HepG2 (cell line): Measurements from ENCODE around the gene MND1.

Experiments used
- EP300 ChIP-seq, 3 experiments: sonication (generic) in 1 of 3; formaldehyde crosslinking in 1 of 3; IDR thresholded peaks; 2 replicates each; pipeline versions ENCODE4 v1.5.1 to v1.6.1; 2011 to 2020; ENCODE audit warnings: low read depth in 2 of 3, low read length in 2 of 3, borderline replicate concordance in 1 of 3, improper control_type of control experiment in 1 of 3, mild to moderate bottlenecking in 1 of 3, missing genetic modification reagents in 1 of 3, moderate library complexity in 1 of 3
- FOXM1 ChIP-seq: sonication (generic); formaldehyde crosslinking; IDR thresholded peaks from 2 replicates; pipeline ENCODE4 v1.5.0; 2020; ENCODE audit warnings: missing genetic modification reagents
- IRF2 ChIP-seq: IDR thresholded peaks from 2 replicates; pipeline ENCODE4 v1.6.1; 2018; ENCODE audit warnings: missing genetic modification reagents, missing compliant biosample characterization
- NFE2L1 ChIP-seq: sonication (generic); formaldehyde crosslinking; IDR thresholded peaks from 2 replicates; pipeline ENCODE4 v1.4.0; 2020; ENCODE audit warnings: missing genetic modification reagents, mild to moderate bottlenecking, borderline replicate concordance
- NPAS2 ChIP-seq: sonication (generic); formaldehyde crosslinking; IDR thresholded peaks from 2 replicates; pipeline ENCODE4 v1.8.0; 2022; ENCODE audit warnings: mild to moderate bottlenecking, missing genetic modification reagents, borderline replicate concordance
- TF ChIP-seq, protein P1 (sequence below): sonication (generic); formaldehyde crosslinking; IDR thresholded peaks from 2 replicates; pipeline ENCODE4 v1.5.0; 2020; ENCODE audit warnings: mild to moderate bottlenecking, missing genetic modification reagents, moderate library complexity
- TF ChIP-seq, protein P2 (sequence below): IDR thresholded peaks from 2 replicates; pipeline ENCODE4 v1.6.1; 2012; ENCODE audit warnings: inconsistent platforms

DNA sequence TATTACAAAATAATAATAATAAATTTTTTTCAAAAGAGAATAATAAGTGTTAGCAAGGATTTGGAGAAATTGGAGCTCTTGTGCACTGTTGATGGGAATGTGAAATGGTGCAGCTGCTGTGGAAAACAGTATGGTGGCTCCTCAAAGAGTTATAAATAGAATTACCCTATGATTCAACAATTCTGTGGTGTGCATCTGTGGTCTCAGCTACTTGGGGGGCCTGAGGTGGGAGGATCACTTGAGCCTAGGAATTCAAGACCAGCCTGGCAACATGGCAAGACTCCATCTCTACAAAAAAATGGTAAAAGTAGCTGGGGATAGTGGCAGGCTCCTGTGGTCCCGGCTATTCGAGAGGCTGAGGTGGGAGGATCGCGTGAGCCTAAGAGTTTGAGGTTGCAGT lies 19.6 kb downstream of the MND1 start:
- TF ChIP-seq IRF2 (CRISPR knock-in tag) (no peak), EP300 (IDR thresholded peaks at IDR 0.05; ENCODE audit: low read depth in 2 of 2, low read length in 2 of 2) (no peak), EP300 (CRISPR knock-in tag; IDR thresholded peaks at IDR 0.05; ENCODE audit: borderline replicate concordance) (no peak), NFE2L1 (no peak), FOXM1 (no peak), NPAS2 (no peak)
- TF ChIP-seq, protein P1, sequence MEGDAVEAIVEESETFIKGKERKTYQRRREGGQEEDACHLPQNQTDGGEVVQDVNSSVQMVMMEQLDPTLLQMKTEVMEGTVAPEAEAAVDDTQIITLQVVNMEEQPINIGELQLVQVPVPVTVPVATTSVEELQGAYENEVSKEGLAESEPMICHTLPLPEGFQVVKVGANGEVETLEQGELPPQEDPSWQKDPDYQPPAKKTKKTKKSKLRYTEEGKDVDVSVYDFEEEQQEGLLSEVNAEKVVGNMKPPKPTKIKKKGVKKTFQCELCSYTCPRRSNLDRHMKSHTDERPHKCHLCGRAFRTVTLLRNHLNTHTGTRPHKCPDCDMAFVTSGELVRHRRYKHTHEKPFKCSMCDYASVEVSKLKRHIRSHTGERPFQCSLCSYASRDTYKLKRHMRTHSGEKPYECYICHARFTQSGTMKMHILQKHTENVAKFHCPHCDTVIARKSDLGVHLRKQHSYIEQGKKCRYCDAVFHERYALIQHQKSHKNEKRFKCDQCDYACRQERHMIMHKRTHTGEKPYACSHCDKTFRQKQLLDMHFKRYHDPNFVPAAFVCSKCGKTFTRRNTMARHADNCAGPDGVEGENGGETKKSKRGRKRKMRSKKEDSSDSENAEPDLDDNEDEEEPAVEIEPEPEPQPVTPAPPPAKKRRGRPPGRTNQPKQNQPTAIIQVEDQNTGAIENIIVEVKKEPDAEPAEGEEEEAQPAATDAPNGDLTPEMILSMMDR, result no peak
- TF ChIP-seq, protein P2, sequence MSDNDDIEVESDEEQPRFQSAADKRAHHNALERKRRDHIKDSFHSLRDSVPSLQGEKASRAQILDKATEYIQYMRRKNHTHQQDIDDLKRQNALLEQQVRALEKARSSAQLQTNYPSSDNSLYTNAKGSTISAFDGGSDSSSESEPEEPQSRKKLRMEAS, result no peak
